HL-60 (cell line): ENCODE measurements around the gene HS6ST3.

Experiments used
- CTCF ChIP-seq: IDR thresholded peaks from one replicate; pipeline ENCODE4 v1.5.1; 2011; ENCODE audit warnings: low read length, control low read depth, inconsistent platforms; ENCODE audit not compliant: insufficient read depth
- GABPA ChIP-seq: IDR thresholded peaks from 2 replicates; pipeline ENCODE4 v1.6.1; 2012; ENCODE audit warnings: low read depth

- TF ChIP-seq CTCF (no peak), GABPA (no peak)
Measured at GRCh38 chr13:96068729-96069128, 21.2 kb upstream of the HS6ST3 start.
